Colon (tissue), 2 donors: Measurements from ENCODE around the gene KRTAP4-12.
"Not testable (repeated sequence)": the region's sequence is repeated elsewhere in the genome, so short reads cannot be mapped to it uniquely, and the experiment has no call there.

Source experiments
- FAIRE-seq: peaks from 2 replicates; lab custom pipeline; 2012; peaks lifted over from hg19 to GRCh38; lab: Jason Lieb, UNC
- donor health status: control.
- donor health status: control.

Gene KRTAP4-12

DNA sequence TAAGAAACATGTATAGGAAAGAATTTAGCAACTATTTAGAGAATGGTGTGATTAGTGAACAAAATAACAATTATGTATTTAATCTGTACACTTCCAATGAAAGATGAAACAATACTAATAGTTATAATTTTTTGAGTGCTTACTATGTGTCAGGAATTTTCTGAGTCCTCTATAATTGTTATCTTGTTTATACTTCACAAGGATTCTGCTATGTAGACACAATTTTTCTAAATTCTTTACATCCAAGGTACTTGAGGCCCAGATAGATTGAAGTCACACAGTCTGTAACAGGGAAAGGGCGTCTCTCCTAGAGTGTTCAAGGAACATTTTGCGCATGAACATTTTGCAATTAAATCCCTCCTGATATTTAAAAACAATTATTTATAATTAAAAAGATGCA, 1.1 kb upstream of the KRTAP4-12 start:
- FAIRE-seq = no peak

DNA sequence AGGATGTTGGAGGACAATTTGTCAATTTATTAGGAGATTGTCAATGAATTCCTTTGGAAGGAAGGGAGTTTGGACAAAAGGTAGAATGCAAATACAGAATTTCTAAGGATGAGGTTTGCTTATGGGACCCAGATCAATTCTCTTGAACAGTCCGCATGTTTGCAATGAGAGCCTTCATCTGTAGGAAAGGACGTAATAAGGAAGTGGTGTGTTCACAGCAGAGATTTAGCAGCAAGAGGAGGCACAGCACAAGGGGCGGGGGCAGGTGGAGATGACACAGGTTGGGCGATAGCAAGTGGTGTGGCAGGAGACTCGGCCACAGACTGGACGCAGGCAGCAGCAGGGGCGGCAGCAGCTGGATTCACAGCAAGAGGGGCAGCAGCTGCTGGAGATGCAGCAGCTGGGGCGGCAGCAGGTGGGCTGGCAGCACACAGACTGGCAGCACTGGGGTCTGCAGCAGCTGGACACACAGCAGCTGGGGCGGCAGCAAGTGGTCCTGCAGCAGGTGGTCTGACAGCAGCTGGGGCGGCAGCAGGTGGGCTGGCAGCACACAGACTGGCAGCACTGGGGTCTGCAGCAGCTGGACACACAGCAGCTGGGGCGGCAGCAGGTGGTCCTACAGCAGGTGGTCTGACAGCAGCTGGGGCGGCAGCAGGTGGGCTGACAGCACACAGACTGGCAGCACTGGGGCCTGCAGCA, 541 bp downstream of the KRTAP4-12 start:
- not testable (repeated sequence) for FAIRE-seq

DNA sequence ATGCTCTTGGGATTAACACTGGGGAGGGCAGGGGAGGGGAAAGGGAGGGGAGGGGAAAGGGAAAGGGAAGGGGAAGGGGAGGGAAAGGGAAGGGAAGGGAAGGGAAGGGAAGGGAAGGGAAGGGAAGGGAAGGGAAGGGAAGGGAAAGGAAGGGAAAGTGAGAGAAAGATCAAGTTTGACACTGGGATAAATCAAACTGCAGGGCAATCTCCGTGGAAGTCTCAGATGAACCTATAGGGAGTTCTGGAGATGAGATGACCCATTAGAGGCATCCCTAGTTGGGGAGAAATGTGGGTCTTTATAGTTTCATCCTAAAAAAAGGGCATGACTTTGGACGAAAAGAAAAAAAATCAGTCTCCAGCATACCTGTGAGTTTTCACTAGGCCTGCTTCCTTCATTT, 2.2 kb downstream of the KRTAP4-12 start:
- FAIRE-seq = no peak

DNA sequence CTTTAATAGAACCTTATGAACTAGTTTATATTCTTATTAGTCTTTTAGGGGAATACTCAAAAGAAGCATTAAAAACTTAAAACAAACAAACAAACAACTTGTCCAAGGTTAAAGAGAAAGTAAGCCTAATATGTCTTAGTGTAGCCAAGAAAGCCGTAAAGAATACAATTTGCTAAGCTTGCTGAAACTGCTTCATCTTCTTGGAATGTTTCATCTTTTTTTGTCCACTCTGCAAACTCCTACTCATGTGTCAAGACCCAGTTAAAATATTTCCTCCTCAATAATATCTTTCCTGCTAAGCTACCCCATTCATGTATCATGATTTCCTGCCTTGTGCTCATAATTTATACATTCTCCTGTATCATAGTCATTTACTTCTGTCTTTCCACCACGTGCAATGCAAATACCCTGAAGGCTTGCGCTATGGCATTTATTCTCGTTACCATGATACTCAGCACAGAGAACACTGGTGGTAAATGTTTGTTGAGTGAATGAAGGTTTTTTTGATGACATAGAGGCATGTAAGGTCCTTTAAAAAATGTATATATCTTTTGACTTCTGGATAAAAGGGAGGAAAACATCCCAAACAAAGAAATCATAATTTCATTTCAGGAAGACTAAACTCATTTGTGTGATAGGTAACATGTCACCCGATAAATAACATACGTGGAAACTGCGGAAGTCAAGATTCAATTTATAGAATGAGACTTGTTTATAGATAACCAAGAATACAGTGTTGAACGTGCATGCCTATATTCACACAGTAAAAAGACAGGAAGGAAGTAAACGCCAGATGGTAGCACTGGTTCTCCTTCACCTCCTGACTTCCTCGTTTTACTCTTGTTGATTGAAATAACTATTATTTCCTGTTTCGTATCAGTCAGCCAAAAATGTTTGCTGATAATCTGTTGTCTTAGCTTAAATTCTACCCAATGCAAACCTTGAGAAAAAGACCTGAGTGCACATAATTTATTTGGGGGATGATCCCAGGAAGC, 4.0 kb downstream of the KRTAP4-12 start:
- peak; percentile 57 for FAIRE-seq

DNA sequence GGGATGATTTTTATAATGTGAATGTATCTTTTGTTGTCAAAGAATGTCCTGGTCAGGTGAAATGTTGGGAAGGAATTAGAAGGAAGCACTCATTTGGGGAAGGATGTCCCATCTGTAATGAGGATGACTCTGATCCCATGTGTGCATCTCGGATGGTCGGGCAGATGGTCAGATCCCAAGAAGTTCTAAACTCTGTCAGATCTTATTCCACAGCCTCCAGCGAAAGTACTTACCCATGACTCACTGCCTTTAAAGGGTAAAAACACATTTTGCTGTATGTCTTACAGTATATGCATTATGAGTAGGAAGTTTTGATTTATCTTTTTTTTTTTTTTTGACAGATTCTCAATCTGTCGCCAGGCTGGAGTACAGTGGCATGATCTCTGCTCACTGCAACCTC, 5.3 kb downstream of the KRTAP4-12 start:
- FAIRE-seq = no peak

DNA sequence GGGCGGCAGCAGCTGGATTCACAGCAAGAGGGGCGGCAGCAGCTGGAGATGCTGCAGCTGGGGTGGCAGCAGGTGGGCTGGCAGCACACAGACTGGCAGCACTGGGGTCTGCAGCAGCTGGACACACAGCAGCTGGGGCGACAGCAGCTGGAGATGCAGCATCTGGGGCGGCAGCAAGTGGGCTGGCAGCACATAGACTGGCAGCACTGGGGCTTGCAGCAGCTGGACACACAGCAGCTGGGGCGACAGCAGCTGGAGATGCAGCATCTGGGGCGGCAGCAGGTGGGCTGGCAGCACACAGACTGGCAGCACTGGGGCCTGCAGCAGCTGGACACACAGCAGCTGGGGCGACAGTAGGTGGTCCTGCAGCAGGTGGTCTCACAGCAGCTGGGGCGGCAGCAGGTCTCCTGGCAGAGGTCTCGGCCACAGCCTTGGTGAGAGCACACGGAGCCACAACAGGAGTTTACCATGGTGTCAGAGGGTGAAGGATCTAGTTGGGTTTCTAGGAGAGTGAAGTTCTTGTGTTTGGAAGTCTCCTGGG, 6.1 kb downstream of the KRTAP4-12 start, which contains the start of gene KRTAP4-11:
Gene KRTAP4-11, minus strand, starts transcription at position 528 of the 541 bp plus-strand sequence. Its CDS starts 58 bp downstream, at position 470.
- FAIRE-seq = not testable (repeated sequence)

DNA sequence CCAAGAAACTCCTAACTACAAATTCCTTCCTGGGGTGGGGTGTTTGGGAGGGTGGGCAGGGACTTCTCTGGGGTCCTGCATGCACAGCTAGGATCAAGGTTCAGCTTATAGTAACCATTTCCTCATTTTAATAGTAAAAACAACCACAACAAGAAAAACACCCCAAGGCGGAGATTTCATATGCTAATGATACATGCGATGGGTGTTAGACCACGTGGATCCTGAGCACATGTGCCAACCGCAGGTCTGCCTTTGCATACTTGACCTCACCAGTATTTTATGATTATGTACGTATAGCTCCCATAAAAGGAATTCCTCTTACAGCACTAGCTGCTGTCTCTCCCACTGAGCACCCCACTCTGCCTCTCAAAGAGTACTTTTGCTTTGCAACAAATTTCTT, 7.7 kb downstream of the KRTAP4-12 start:
- FAIRE-seq = no peak

DNA sequence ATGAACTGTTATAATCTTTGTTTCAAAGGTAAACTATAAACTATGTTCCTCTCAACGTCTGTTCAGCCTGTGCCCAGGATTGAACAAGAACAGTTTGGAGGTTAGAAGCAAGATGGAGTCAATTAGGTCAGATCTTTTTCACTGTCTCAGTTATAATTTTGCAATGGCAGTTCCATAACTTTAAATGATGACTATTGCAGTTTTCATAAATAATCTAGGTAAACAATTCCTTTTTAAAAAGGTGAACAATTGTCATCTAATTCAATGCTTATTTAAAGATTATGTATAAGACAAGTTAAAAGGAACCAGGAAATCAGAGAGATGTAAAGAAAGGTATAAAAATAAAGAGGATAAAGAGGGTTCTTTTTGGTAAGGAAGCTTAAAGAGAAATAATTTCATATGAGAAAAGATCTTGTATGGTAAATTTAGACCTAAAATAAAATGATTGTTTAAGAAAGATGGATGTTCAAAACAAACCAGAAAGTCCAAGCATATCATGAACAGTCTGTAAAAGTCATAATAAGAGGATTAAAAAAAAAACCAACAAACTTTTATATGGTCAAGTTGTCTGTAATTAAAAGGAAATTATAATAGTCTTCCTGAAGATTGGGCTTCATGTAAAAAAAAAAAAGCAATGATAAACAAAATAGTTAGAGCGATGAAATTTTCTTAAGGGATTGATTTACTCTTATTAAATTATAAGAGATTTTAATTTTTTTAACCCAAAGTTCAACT, 12.7 kb downstream of the KRTAP4-12 start:
- FAIRE-seq = no peak

DNA sequence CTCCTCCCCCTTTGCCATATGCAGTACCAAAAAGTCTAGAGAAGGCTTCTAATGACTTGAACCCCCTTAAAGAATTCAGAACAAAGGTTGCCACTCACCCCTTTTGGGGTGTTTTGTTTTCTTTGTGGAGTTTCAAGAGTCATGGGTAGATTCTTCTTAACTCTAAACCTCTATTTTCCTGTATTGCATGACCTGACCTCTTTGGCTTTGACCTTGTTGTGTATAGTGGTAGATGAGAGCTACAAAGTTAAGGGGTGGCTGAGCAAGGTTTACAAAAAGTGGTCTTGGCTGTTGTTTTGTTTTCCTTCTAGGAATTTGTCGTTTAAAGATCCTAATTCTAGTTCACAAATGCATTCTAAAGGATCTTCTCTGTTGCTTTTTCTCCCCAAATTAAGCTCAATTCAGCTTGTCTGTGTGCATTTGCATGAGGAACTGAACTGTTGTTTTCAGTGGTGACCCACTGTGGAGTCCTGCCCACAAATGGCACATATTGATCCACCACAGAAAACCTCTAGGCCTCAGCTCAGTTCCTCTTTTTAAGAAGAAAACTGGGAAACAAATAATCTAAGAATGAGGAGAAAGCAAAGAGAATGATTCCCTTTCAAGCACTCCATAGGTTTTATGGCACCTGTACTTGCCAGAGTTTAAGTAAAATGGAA, 15.1 kb downstream of the KRTAP4-12 start:
- not testable (repeated sequence) for FAIRE-seq

DNA sequence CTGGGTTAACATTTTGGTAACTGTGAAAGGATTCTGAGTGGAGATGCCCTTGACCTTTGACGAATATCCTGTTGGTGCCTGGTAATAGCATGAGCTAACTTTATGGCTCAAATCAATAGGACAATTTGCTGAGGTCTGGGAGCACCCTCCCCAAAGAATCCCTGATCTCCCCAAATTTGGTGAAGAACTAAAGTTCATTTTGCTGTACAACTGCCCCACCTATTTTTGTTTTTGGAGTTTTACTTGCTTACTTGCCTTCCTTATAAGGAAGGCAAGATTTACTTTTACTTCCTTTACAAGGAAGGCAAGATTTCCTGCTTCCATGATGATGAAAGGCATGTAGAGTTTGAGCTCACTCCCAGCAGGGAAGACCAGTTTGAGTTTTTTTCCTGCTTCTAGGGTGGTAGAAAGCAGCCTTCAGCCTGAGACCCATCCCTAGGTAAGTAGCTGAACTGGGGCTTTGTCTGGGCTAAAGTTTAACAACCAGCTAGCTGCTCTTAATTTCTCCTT, 16.0 kb downstream of the KRTAP4-12 start:
- FAIRE-seq = no peak

DNA sequence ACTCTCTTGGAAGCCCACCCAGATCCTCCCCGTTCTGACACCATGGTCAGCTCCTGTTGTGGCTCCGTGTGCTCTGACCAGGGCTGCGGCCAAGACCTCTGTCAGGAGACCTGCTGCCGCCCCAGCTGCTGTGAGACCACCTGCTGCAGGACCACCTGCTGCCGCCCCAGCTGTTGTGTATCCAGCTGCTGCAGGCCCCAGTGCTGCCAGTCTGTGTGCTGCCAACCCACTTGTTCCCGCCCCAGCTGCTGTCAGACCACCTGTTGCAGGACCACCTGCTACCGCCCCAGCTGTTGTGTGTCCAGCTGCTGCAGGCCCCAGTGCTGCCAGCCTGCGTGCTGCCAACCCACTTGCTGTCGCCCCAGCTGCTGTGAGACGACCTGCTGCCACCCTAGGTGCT, 18.6 kb downstream of the KRTAP4-12 start, which contains the start of gene KRTAP4-9:
Gene KRTAP4-9, plus strand, starts transcription at position 43 of the 400 bp plus-strand sequence. Its CDS starts 0 bp downstream, at position 43.
- not testable (repeated sequence) for FAIRE-seq

DNA sequence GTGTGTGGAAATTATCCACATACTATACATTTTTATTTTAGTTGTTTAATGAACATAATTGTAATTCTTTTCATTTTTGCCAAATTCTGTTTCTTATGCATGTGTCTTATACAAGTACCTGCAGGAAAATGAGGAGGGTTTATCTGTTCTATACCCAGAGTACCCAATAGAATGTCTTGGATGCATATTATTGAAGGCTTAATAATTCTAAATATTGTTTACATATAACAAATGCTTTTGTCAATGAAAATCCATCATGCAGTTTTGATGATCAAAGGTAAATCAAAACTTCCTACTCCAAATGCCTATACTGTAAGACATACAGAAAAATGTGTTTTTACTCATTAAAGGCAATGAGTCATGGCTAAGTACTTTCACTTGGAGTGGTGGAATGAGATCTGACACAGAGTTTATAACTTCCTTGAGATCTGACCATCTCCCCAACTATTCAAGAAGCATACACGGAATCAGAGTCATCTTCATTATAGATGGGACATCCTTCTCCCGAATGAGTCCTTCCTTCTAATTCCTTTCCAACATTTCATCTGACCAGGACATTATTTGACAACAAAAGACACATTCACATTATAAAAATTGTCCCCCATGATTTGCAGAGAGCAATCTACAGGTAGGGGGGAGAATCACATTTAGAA, 19.5 kb downstream of the KRTAP4-12 start:
- peak; percentile 36 for FAIRE-seq

DNA sequence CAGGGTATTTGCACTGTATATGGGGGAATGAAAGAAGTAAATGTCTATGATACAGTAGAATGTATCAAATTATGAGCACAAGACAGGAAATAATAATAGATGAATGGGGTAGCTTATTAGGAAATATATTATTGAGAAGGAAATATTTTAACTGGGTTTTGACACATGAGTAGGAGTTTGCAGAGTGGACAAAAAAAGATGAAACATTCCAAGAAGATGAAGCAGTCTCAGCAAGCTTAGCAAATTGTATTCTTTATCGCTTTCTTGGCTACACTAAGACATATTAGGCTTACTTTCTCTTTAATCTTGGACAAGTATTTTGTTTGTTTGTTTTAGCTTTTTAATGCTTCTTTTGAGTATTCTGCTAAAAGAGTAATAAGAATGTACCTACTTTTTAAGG, 20.1 kb downstream of the KRTAP4-12 start:
- FAIRE-seq = no peak

DNA sequence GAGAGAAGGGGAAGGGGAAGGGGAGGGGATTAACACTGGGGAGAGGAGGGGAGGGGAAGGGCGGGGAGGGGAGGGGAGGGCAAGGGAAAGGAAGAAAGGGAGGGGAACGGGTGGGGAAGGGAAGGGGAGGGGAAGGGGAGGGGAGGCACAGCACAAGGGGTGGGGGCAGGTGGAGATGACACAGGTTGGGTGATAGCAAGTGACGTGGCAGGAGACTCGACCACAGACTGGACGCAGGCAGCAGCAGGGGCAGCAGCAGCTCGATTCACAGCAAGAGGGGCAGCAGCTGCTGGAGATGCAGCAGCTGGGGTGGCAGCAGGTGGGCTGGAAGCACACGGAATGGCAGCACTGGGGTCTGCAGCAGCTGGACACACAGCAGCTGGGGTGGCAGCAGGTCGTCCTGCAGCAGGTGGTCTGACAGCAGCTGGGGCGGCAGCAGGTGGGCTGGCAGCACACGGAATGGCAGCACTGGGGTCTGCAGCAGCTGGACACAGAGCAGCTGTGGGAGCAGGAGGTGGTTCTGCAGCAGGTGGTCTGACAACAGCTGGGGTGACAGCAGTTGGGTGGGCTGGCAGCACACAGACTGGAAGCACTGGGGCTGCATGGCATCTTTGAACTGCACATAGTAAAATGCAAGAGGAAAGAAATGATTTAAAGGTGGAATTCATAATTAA, 22.3 kb downstream of the KRTAP4-12 start, which contains the start of gene KRTAP4-16:
Gene KRTAP4-16, minus strand, starts transcription at position 624 of the 674 bp plus-strand sequence. Its CDS starts 0 bp downstream, at position 624.
- no peak for FAIRE-seq

DNA sequence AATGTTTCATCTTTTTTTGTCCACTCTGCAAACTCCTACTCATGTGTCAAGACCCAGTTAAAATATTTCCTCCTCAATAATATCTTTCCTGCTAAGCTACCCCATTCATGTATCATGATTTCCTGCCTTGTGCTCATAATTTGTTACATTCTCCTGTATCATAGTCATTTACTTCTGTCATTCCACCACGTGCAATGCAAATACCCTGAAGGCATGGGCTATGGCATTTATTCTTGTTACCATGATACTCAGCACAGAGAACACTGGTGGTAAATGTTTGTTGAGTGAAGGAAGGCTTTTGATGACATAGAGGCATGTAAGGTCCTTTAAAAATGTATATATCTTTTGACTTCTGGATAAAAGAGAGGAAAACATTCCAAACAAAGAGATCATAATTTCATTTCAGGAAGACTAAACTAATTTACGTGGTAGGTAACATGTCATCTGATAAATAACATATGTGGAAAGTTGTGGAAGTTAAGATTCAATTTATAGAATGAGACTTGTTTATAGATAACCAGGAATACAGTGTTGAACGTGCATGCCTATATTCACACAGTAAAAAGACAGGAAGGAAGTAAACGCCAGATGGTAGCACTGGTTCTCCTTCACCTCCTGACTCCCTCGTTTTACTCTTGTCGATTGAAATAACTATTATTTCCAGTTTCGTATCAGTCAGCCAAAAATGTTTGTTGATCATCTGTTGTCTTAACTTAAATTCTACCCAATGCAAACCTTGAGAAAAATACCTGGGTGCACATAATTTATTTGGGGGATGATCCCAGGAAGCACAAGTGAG, 24.1 kb downstream of the KRTAP4-12 start:
- FAIRE-seq = not testable (repeated sequence)

DNA sequence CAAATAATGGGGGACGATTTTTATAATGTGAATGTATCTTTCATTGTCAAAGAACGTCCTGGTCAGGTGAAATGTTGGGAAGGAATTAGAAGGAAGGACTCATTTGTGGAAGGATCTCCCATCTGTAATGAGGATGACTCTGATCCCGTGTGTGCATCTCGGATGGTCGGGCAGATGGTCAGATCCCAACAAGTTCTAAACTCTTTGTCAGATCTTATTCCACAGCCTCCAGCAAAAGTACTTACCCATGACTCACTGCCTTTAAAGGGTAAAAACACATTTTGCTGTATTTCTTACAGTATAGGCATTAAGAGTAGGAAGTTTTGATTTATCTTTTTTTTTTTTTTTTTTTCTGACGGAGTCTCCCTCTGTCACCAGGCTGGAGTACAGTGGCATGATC, 25.5 kb downstream of the KRTAP4-12 start:
- no peak for FAIRE-seq

DNA sequence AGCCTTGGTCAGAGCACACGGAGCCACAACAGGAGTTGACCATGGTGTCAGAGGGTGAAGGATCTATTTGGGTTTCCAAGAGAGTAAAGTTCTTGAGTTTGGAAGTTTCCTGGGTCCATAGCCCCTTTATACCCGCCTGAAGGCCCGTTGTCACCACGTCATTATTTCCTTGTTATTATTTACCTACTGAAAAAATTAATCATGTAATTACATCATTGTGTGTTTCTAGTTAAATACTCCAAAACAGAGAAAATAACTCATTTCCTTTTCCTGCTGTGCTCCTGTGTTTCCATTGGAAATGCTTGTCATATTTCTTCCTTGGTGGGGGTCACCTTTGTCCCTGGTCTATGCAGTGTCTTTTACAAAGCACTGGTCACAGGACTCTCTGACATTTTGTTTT, 25.9 kb downstream of the KRTAP4-12 start, which contains the start of gene KRTAP4-8:
Gene KRTAP4-8, minus strand, starts transcription at position 101 of the 400 bp plus-strand sequence. Its CDS starts 58 bp downstream, at position 43.
- FAIRE-seq = no peak

DNA sequence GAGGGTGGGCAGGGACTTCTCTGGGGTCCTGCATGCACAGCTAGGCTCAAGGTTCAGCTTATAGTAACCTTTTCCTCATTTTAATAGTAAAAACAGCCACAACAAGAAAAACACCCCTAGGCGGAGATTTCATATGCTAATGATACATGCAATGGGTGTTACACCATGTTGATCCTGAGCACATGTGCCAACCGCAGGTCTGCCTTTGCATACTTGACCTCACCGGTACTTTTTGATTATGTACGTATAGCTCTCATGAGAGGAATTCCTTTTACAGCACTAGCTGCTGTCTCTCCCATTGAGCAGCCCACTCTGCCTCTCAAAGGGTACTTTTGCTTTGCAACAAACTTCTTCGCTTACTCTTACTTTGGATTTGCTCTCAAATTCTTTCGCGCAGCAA, 27.9 kb downstream of the KRTAP4-12 start:
- FAIRE-seq = no peak
